ENCODE measurements around the gene SLC15A3. TPM values are rescaled to one million over a fixed set of nuclear protein-coding genes. Genes with fewer than 3 reads are reported as not detected.

Gene SLC15A3
- total RNA-seq, result 10.7 and 16.4 TPM in 2 replicates

GRCh38 chr11:60951904-60952741 is at the start of gene SLC15A3:
SLC15A3 (minus strand) TSS chr11:60952176; CDS start chr11:60951551, 625 bp downstream.

GRCh38 chr11:60971520-60971919 is 19.5 kb upstream of the SLC15A3 start, which contains the start of gene CD6:
CD6 (plus strand) TSS chr11:60971680; CDS start chr11:60971866, 186 bp downstream.

GRCh38 chr11:60924110-60924905 is 27.7 kb downstream of the SLC15A3 start, which contains the start of gene TMEM132A:
TMEM132A (plus strand) TSS chr11:60924460; CDS start chr11:60924634, 174 bp downstream.

GRCh38 chr11:60913793-60914632 is 38.0 kb downstream of the SLC15A3 start, which contains the start of gene TMEM109:
TMEM109 (plus strand) TSS chr11:60914158; CDS start chr11:60919694, 5,536 bp downstream.

GRCh38 chr11:60906132-60906972 is 45.6 kb downstream of the SLC15A3 start, which contains the start of gene PRPF19:
PRPF19 (minus strand) TSS chr11:60906585; CDS start chr11:60906382, 203 bp downstream.

Other genes starting within 250 kb of the SLC15A3 start
- not detected in 2 replicates for gene MS4A18, start 227.5 kb downstream of the SLC15A3 start, total RNA-seq
- not detected in 2 replicates for gene MS4A15, start 195.3 kb downstream of the SLC15A3 start, total RNA-seq
- not detected in 2 replicates for gene MS4A10, start 166.8 kb downstream of the SLC15A3 start, total RNA-seq
- 9.5 and 16.9 TPM in 2 replicates for gene CCDC86, start 110.1 kb downstream of the SLC15A3 start, total RNA-seq
- gene PTGDR2, start 96.2 kb downstream of the SLC15A3 start, total RNA-seq, result 0.07 and 0.33 TPM in 2 replicates
- gene ZP1, start 84.6 kb downstream of the SLC15A3 start, total RNA-seq, result 0.36 and 0.98 TPM in 2 replicates
- 35.6 and 47.5 TPM in 2 replicates for gene PRPF19, start 45.6 kb downstream of the SLC15A3 start, total RNA-seq
- gene TMEM109, start 38.0 kb downstream of the SLC15A3 start, total RNA-seq, result 43.2 and 44.7 TPM in 2 replicates
- 16.5 and 41.5 TPM in 2 replicates for gene TMEM132A, start 27.7 kb downstream of the SLC15A3 start, total RNA-seq
- not detected in 2 replicates for gene CD6, start 19.5 kb upstream of the SLC15A3 start, total RNA-seq
- not detected in 2 replicates for gene CD5, start 150.3 kb upstream of the SLC15A3 start, total RNA-seq
- gene VPS37C, start 209.2 kb upstream of the SLC15A3 start, total RNA-seq, result 8.5 and 11.1 TPM in 2 replicates